Stimulated activated CD4-positive, alpha-beta T cell treated with anti-CD3 and anti-CD28 coated beads, TNF-alpha, amount 100 ng/mL, for 24 hours (primary cell): ENCODE measurements around the gene PTPRM.
"Not testable (repeated sequence)": the region's sequence is repeated elsewhere in the genome, so short reads cannot be mapped to it uniquely, and the experiment has no call there.

Experiments
- DNase-seq, 3 experiments: peaks; one replicate each; pipeline ENCODE4 v3.0.0-alpha.2; 2020; ENCODE audit warnings: low read depth in 3 of 3

The PTPRM gene

GRCh38 chr18:8427339-8427738 is 860.2 kb downstream of the PTPRM start:
- DNase-seq = no peak

GRCh38 chr18:8428951-8429350 is 861.8 kb downstream of the PTPRM start:
- DNase-seq = no peak

GRCh38 chr18:8431036-8431435 is 863.9 kb downstream of the PTPRM start:
- DNase-seq = no peak

GRCh38 chr18:8433323-8433722 is 866.2 kb downstream of the PTPRM start:
- DNase-seq = no peak

- no peak for DNase-seq
Measured at GRCh38 chr18:8433771-8434170, 866.7 kb downstream of the PTPRM start.

GRCh38 chr18:8435376-8435775 is 868.3 kb downstream of the PTPRM start:
- DNase-seq = no peak

- no peak for DNase-seq
Measured at GRCh38 chr18:8439055-8439454, 871.9 kb downstream of the PTPRM start.

GRCh38 chr18:8443505-8443904 is 876.4 kb downstream of the PTPRM start:
- DNase-seq = no peak

GRCh38 chr18:8446936-8447335 is 879.8 kb downstream of the PTPRM start:
- DNase-seq = not testable (repeated sequence)

GRCh38 chr18:8448130-8448529 is 881.0 kb downstream of the PTPRM start:
- no peak for DNase-seq

GRCh38 chr18:8450013-8450412 is 882.9 kb downstream of the PTPRM start:
- DNase-seq = no peak

- no peak for DNase-seq
Measured at GRCh38 chr18:8450898-8451665, 884.0 kb downstream of the PTPRM start.

GRCh38 chr18:8453528-8453927 is 886.4 kb downstream of the PTPRM start:
- no peak for DNase-seq

GRCh38 chr18:8454136-8454535 is 887.0 kb downstream of the PTPRM start:
- DNase-seq = no peak

GRCh38 chr18:8455661-8456614 is 888.8 kb downstream of the PTPRM start:
- DNase-seq = no peak
